SK-N-MC (cell line): ENCODE measurements around the gene CELF2.

Experiments used
- DNase-seq: peaks from one replicate; pipeline ENCODE4 v3.0.0-alpha.2; 2011; ENCODE audit warnings: low read depth, low spot score
- H3K27ac ChIP-seq: fragments of 200-600 bp; sonication (generic); 2 replicates; pipeline ENCODE4 v1.5.1; 2016; ENCODE audit warnings: mixed run types
- H3K36me3 ChIP-seq: fragments of 200-600 bp; sonication (generic); 2 replicates; pipeline ENCODE4 v1.6.1; 2017; ENCODE audit warnings: antibody characterized with exemption, low read length, mixed read lengths; ENCODE audit not compliant: insufficient read depth
- H3K4me3 ChIP-seq: fragments of 200-600 bp; sonication (generic); 2 replicates; pipeline ENCODE4 v1.5.1; 2016
- H3K9ac ChIP-seq: fragments of 200-600 bp; sonication (generic); 2 replicates; pipeline ENCODE4 v1.8.0; 2017; ENCODE audit warnings: mixed run types, mixed read lengths; ENCODE audit not compliant: insufficient read length
- H3K9me3 ChIP-seq: fragments of 200-600 bp; sonication (generic); 2 replicates; pipeline ENCODE4 v1.6.1; 2017; ENCODE audit warnings: low read depth, mild to moderate bottlenecking, antibody characterized with exemption, low read length, moderate library complexity, mixed read lengths
- EZH2 ChIP-seq: fragments of 200-600 bp; sonication (generic); IDR thresholded peaks from one replicate; pipeline ENCODE4 v1.6.1; 2017; ENCODE audit warnings: antibody characterized with exemption
- FOXP2 ChIP-seq: optimal IDR thresholded peaks from 2 replicates; pipeline ENCODE3; 2011; ENCODE audit warnings: mild to moderate bottlenecking, moderate library complexity; ENCODE audit not compliant: insufficient read depth; ENCODE audit errors: extremely low read length, control extremely low read depth
- POLR2AphosphoS5 ChIP-seq: IDR thresholded peaks from 2 replicates; pipeline ENCODE4 v1.6.1; 2012; ENCODE audit warnings: mild to moderate bottlenecking, low read depth, low read length, borderline replicate concordance

The CELF2 gene

GRCh38 chr10:11023009-11023953 lies 5.6 kb downstream of the CELF2 start:
- Histone ChIP-seq H3K9ac (no peak overlapping the region), H3K4me3 (no peak overlapping the region), H3K27ac (no peak overlapping the region), H3K9me3 (no peaks in the 10 kb centered on the region), H3K36me3 (no peaks in the 10 kb centered on the region)
- DNase-seq = no peak
- no peak for TF ChIP-seq POLR2AphosphoS5
- TF ChIP-seq FOXP2 = no peak
- TF ChIP-seq EZH2 = no peak

GRCh38 chr10:11024596-11024995 lies 6.9 kb downstream of the CELF2 start:
- H3K27ac ChIP-seq = no peak overlapping the region
- H3K9ac ChIP-seq = no peak overlapping the region
- DNase-seq = no peak
- no peak overlapping the region for H3K4me3 ChIP-seq
- TF ChIP-seq POLR2AphosphoS5 (no peak), FOXP2 (no peak), EZH2 (no peak)
- no peaks in the 10 kb centered on the region for H3K36me3 ChIP-seq
- no peaks in the 10 kb centered on the region for H3K9me3 ChIP-seq

- TF ChIP-seq POLR2AphosphoS5 (no peak), EZH2 (no peak), FOXP2 (no peak)
- Histone ChIP-seq H3K9me3 (no peaks in the 10 kb centered on the region), H3K9ac (no peak overlapping the region), H3K27ac (no peak overlapping the region), H3K36me3 (no peaks in the 10 kb centered on the region), H3K4me3 (no peak overlapping the region)
- no peak for DNase-seq
Observed at GRCh38 chr10:11025978-11026377, 8.3 kb downstream of the CELF2 start.

- Histone ChIP-seq H3K9ac (no peak overlapping the region), H3K9me3 (no peaks in the 10 kb centered on the region), H3K27ac (no peak overlapping the region), H3K4me3 (no peak overlapping the region), H3K36me3 (no peaks in the 10 kb centered on the region)
- no peak for DNase-seq
- TF ChIP-seq POLR2AphosphoS5 (no peak), EZH2 (no peak), FOXP2 (no peak)
Observed at GRCh38 chr10:11026773-11027172, 9.1 kb downstream of the CELF2 start.

GRCh38 chr10:11034762-11035161 lies 17.1 kb downstream of the CELF2 start:
- Histone ChIP-seq H3K9ac (no peak overlapping the region), H3K9me3 (no peaks in the 10 kb centered on the region), H3K36me3 (no peaks in the 10 kb centered on the region), H3K4me3 (no peak overlapping the region), H3K27ac (no peak overlapping the region)
- no peak for DNase-seq
- no peak for TF ChIP-seq FOXP2
- no peak for TF ChIP-seq POLR2AphosphoS5
- no peak for TF ChIP-seq EZH2

GRCh38 chr10:11035301-11035991 lies 17.8 kb downstream of the CELF2 start:
- TF ChIP-seq FOXP2 = no peak
- no peak for TF ChIP-seq POLR2AphosphoS5
- no peak for TF ChIP-seq EZH2
- no peaks in the 10 kb centered on the region for H3K36me3 ChIP-seq
- no peak for DNase-seq
- H3K27ac ChIP-seq = no peak overlapping the region
- H3K4me3 ChIP-seq = no peak overlapping the region
- no peaks in the 10 kb centered on the region for H3K9me3 ChIP-seq
- no peak overlapping the region for H3K9ac ChIP-seq

GRCh38 chr10:11036424-11037011 lies 18.8 kb downstream of the CELF2 start:
- Histone ChIP-seq H3K9ac (no peak overlapping the region), H3K9me3 (no peaks in the 10 kb centered on the region), H3K4me3 (no peak overlapping the region), H3K36me3 (no peaks in the 10 kb centered on the region), H3K27ac (no peak overlapping the region)
- no peak for DNase-seq
- TF ChIP-seq POLR2AphosphoS5 (no peak), FOXP2 (no peak), EZH2 (no peak)

- Histone ChIP-seq H3K9me3 (no peaks in the 10 kb centered on the region), H3K4me3 (no peak overlapping the region), H3K36me3 (no peaks in the 10 kb centered on the region), H3K9ac (no peak overlapping the region), H3K27ac (no peak overlapping the region)
- no peak for TF ChIP-seq POLR2AphosphoS5
- no peak for DNase-seq
Observed at GRCh38 chr10:11037991-11038390, 20.3 kb downstream of the CELF2 start.
